Measurements from ENCODE around the gene KCNC4.

DNA sequence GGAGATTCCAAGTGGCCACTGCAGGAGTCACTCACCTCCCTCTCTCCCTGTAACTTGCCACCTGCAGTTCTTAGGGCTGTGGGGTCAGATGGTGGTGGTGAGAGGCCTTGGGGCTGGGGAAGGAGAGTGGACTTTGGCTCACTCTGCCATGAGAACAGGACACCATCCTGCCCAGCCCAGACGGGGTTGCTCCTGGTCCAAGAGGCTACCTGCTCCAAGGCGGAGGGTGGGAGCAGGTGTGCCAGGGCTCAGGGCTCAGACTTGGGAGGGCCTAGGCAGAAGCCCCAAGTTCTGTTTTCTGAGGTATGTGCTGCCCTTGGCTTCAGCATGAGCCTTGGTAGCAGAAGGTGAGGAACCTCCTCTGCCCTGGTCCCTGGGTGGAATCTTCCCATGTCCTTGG is 11.4 kb upstream of the KCNC4 start:
- TF ChIP-seq, protein P1, sequence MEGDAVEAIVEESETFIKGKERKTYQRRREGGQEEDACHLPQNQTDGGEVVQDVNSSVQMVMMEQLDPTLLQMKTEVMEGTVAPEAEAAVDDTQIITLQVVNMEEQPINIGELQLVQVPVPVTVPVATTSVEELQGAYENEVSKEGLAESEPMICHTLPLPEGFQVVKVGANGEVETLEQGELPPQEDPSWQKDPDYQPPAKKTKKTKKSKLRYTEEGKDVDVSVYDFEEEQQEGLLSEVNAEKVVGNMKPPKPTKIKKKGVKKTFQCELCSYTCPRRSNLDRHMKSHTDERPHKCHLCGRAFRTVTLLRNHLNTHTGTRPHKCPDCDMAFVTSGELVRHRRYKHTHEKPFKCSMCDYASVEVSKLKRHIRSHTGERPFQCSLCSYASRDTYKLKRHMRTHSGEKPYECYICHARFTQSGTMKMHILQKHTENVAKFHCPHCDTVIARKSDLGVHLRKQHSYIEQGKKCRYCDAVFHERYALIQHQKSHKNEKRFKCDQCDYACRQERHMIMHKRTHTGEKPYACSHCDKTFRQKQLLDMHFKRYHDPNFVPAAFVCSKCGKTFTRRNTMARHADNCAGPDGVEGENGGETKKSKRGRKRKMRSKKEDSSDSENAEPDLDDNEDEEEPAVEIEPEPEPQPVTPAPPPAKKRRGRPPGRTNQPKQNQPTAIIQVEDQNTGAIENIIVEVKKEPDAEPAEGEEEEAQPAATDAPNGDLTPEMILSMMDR (IDR thresholded peaks at IDR 0.05): no peak
- TF ChIP-seq POLR2AphosphoS5 (IDR thresholded peaks at IDR 0.05): no peak
